Smooth muscle cell (in vitro differentiated cells): Measurements from ENCODE around the gene CHPT1. TPM values are rescaled to one million over a fixed set of nuclear protein-coding genes. Genes with fewer than 3 reads are reported as not detected.

Experiments used
- DNase-seq: peaks from one replicate; lab custom pipeline; 2025; ENCODE audit not compliant: unreplicated experiment; lab: John Stamatoyannopoulos, UW
- H2AFZ ChIP-seq: fragments of 200-600 bp; sonication (generic); 2 replicates; pipeline ENCODE4 v1.6.0; 2016; ENCODE audit warnings: antibody characterized with exemption, low read depth, mild to moderate bottlenecking
- H3F3A ChIP-seq: fragments of 200-600 bp; sonication (generic); 2 replicates; pipeline ENCODE4 v1.6.0; 2017; ENCODE audit warnings: antibody characterized with exemption, low read depth
- H3K27ac ChIP-seq: fragments of 200-600 bp; sonication (generic); 2 replicates; pipeline ENCODE4 v1.5.1; 2016; ENCODE audit warnings: low read depth, mild to moderate bottlenecking
- H3K27me3 ChIP-seq: fragments of 200-600 bp; sonication (generic); 2 replicates; pipeline ENCODE4 v1.6.1; 2016; ENCODE audit warnings: low read depth, mild to moderate bottlenecking
- H3K36me3 ChIP-seq: fragments of 200-600 bp; sonication (generic); 2 replicates; pipeline ENCODE4 v1.5.1; 2016; ENCODE audit warnings: low read depth
- H3K4me1 ChIP-seq: fragments of 200-600 bp; sonication (generic); 2 replicates; pipeline ENCODE4 v1.5.1; 2016; ENCODE audit warnings: low read depth
- H3K4me2 ChIP-seq: fragments of 200-600 bp; sonication (generic); 2 replicates; pipeline ENCODE4 v1.6.0; 2016; ENCODE audit warnings: mild to moderate bottlenecking
- H3K4me3 ChIP-seq: fragments of 200-600 bp; sonication (generic); 2 replicates; pipeline ENCODE4 v1.5.1; 2016; ENCODE audit warnings: mild to moderate bottlenecking
- H3K79me2 ChIP-seq: fragments of 200-600 bp; sonication (generic); 2 replicates; pipeline ENCODE4 v1.6.0; 2016; ENCODE audit warnings: low read depth, mild to moderate bottlenecking
- H3K9ac ChIP-seq: fragments of 200-600 bp; sonication (generic); 2 replicates; pipeline ENCODE4 v1.6.0; 2016; ENCODE audit warnings: low read depth
- H3K9me3 ChIP-seq: fragments of 200-600 bp; sonication (generic); replicated peaks from 2 replicates; pipeline ENCODE4 v1.5.1; 2016; ENCODE audit warnings: low read depth
- H4K20me1 ChIP-seq: fragments of 200-600 bp; sonication (generic); 2 replicates; pipeline ENCODE4 v1.6.0; 2016; ENCODE audit warnings: low read depth
- CTCF ChIP-seq: fragments of 200-600 bp; sonication (generic); IDR thresholded peaks from 2 replicates; pipeline ENCODE4 v1.5.1; 2017; ENCODE audit warnings: borderline replicate concordance, mild to moderate bottlenecking, antibody characterized with exemption; ENCODE audit not compliant: insufficient read depth, poor library complexity, severe bottlenecking
- WGBS: methylation state at CpG from one replicate; pipeline ENCODE4 v1.1.7; 2016; ENCODE audit warnings: low lambda C conversion rate; 5-methylcytosine and 5-hydroxymethylcytosine counted together
- polyA plus RNA-seq: library from polyadenylated mRNA; unstranded; fragments of >200 nt; fragmentation: Nextera tagmentation; extraction: Ambion mirVana; gene quantifications from 2 replicates; pipeline ENCODE4 v1.2.1, GENCODE V29; 2016
- total RNA-seq: library from RNA; depleted of rRNA; stranded (reverse); fragments of >200 nt; gene quantifications from 2 replicates; pipeline ENCODE4 v1.2.3, GENCODE V29; 2014

The CHPT1 gene
- total and polyA plus RNA-seq, 2 experiments from 2014 or later: 21.7 to 40.5 TPM

GRCh38 chr12:101737476-101737875 is 40.0 kb downstream of the CHPT1 start:
- Histone ChIP-seq H3K4me2 (no peak overlapping the region), H3K4me1 (no peaks in the 10 kb centered on the region), H3K36me3 (no peaks in the 10 kb centered on the region), H3K9me3 (no peaks in the 10 kb centered on the region), H3F3A (no peaks in the 10 kb centered on the region), H3K27me3 (no peaks in the 10 kb centered on the region), H3K27ac (no peak overlapping the region), H3K4me3 (no peak overlapping the region), H2AFZ (no peak overlapping the region), H3K79me2 (no peaks in the 10 kb centered on the region), H4K20me1 (no peaks in the 10 kb centered on the region), H3K9ac (no peak overlapping the region)
- TF ChIP-seq CTCF: no peak
- WGBS: 93% methylated on average over 6 of the region's 6 CpGs
- no peak for DNase-seq

DNA sequence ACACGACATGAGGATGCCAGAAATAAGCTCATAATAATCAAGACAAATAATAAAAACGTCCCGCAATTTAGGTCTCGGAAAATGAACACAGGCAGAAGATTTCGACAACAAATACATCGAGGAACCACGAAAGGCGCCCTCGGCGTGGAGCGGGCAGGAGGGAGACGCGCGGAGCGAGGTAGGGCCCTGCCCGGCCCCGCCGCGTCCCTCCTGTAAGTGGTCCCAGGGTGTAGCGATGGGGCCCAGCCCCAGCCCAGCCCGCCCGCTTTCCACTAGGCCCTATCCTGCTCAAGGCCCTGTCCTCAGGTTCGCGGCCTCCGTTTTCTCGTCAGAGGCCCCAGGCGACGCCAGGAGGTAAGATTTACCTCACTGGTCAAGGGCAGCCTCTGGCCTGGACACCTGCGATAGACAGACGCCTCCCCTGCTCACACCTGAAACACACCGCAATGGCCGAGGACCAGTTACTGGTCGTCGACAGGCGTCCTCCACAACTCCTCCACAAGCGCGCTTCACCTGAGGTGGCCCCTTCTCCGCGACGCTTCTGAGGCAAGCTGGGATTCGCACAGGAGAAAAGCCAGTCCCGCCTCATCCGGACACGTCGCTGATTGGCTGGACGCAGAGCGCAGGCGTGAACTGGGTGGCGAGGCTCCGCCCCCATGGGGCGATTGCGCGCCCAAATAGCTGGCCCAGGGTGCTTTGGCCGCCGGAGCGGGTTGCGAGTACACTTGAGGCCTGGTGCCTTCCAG is 41.7 kb downstream of the CHPT1 start, which contains the start of gene SYCP3:
Gene SYCP3, minus strand, starts transcription at position 543 of the 746 bp plus-strand sequence. CDS start 1,527 bp downstream, outside the sequence.
- Histone ChIP-seq H2AFZ (no peak within 1 kb of the TSS), H3K4me2 (no peak within 1 kb of the TSS), H3K9ac (no peak within 1 kb of the TSS), H3K27me3 (no peaks in the 10 kb centered on the region), H3K36me3 (no peaks in the 10 kb centered on the region), H3K4me3 (no peak within 1 kb of the TSS), H3K79me2 (no peaks in the 10 kb centered on the region), H3K9me3 (no peaks in the 10 kb centered on the region), H3K4me1 (no peaks in the 10 kb centered on the region), H3F3A (no peaks in the 10 kb centered on the region), H4K20me1 (no peaks in the 10 kb centered on the region), H3K27ac (no peak within 1 kb of the TSS)
- TF ChIP-seq CTCF: no peak
- no peak for DNase-seq
- WGBS: 98% methylated on average over 57 of the region's 57 CpGs

DNA sequence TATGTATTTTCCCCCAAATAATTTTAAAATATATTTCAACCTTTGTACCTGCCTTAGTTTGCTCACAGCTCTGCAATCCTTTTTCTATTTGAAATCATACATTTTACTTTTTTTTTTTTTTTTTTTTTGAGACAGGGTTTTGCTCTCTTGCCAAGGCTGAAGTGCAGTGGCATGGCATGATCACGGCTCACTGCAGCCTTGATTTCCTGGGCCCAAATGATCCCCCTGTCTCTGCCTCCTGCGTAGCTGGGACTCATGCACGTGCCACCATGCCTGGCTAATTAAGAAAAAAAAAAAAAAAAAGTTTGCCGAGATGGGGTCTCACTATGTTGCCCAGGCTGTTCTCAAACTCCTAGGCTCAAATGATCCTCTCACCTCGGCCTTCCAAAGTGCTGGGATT is 43.1 kb downstream of the CHPT1 start:
- Histone ChIP-seq H3K9me3 (no peaks in the 10 kb centered on the region), H3K36me3 (no peaks in the 10 kb centered on the region), H3K9ac (no peak overlapping the region), H2AFZ (no peak overlapping the region), H4K20me1 (no peaks in the 10 kb centered on the region), H3K79me2 (no peaks in the 10 kb centered on the region), H3K27ac (no peak overlapping the region), H3K4me3 (no peak overlapping the region), H3K4me1 (no peaks in the 10 kb centered on the region), H3F3A (no peaks in the 10 kb centered on the region), H3K4me2 (no peak overlapping the region), H3K27me3 (no peaks in the 10 kb centered on the region)
- 93% methylated on average over 5 of the region's 5 CpGs for WGBS
- no peak for DNase-seq
- TF ChIP-seq CTCF: no peak

DNA sequence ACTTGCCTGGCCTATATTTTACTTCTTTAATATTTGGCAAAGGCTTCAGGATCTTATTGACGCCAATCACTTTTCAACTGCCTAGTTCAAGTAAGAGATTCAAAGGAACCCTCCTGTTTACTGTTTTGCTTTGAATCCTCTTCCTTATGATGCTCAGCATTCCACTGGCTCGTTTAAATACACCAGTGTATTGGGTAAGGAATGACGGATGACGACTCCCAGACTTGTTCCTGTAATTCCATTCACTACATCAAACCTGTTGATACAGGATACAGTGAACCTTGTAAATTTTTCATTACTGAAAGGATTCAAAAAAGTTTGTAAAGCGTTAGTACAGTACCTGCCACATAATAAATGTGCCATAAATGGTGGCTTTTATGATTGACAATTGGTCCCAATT is 43.5 kb downstream of the CHPT1 start:
- no peaks in the 10 kb centered on the region for H3F3A ChIP-seq
- H3K4me3 ChIP-seq: no peak overlapping the region
- H2AFZ ChIP-seq: no peak overlapping the region
- H4K20me1 ChIP-seq: no peaks in the 10 kb centered on the region
- no peak overlapping the region for H3K27ac ChIP-seq
- no peak overlapping the region for H3K4me2 ChIP-seq
- H3K79me2 ChIP-seq: no peaks in the 10 kb centered on the region
- DNase-seq: no peak
- H3K9ac ChIP-seq: no peak overlapping the region
- no peaks in the 10 kb centered on the region for H3K27me3 ChIP-seq
- H3K4me1 ChIP-seq: no peaks in the 10 kb centered on the region
- WGBS: 72% methylated on average over 5 of the region's 5 CpGs
- TF ChIP-seq CTCF: no peak
- H3K9me3 ChIP-seq: no peaks in the 10 kb centered on the region
- H3K36me3 ChIP-seq: no peaks in the 10 kb centered on the region
